Fibroblast of mammary gland (primary cell): ENCODE measurements around the gene PHF21B.

Source experiments
- DNase-seq: peaks from one replicate; pipeline ENCODE4 v3.0.0-alpha.2; 2010; ENCODE audit warnings: low read depth
- H3K4me3 ChIP-seq: 2 replicates; pipeline ENCODE4 v1.5.1; 2011; ENCODE audit warnings: low read depth, mild to moderate bottlenecking, low read length, moderate library complexity; ENCODE audit not compliant: control insufficient read depth
- CTCF ChIP-seq: conservative IDR thresholded peaks from 2 replicates; pipeline ENCODE4 v1.5.1; 2011; ENCODE audit warnings: low read depth, low read length, inconsistent platforms; ENCODE audit not compliant: control insufficient read depth, insufficient read depth

PHF21B gene

GRCh38 chr22:44994399-44995104 lies 15.3 kb downstream of the PHF21B start:
- TF ChIP-seq CTCF: no peak
- no peak overlapping the region for H3K4me3 ChIP-seq
- no peak for DNase-seq

GRCh38 chr22:44992166-44992565 lies 17.6 kb downstream of the PHF21B start:
- no peak overlapping the region for H3K4me3 ChIP-seq
- no peak for TF ChIP-seq CTCF
- DNase-seq: no peak

- no peak overlapping the region for H3K4me3 ChIP-seq
- no peak for TF ChIP-seq CTCF
- DNase-seq: no peak
Measured at GRCh38 chr22:44991218-44991617, 18.6 kb downstream of the PHF21B start.

GRCh38 chr22:44990810-44991209 lies 19.0 kb downstream of the PHF21B start:
- no peak for DNase-seq
- no peak for TF ChIP-seq CTCF

GRCh38 chr22:44990328-44990727 lies 19.5 kb downstream of the PHF21B start:
- DNase-seq: no peak
- TF ChIP-seq CTCF: no peak
- H3K4me3 ChIP-seq: no peak overlapping the region

More at GRCh38 chr22:44990810-44991209, 19.0 kb downstream of the PHF21B start:
- no peak overlapping the region for H3K4me3 ChIP-seq

GRCh38 chr22:44988671-44989070 lies 21.1 kb downstream of the PHF21B start:
- no peak for DNase-seq
- no peak overlapping the region for H3K4me3 ChIP-seq
- no peak for TF ChIP-seq CTCF

- no peak for DNase-seq
- TF ChIP-seq CTCF: no peak
- H3K4me3 ChIP-seq: no peak overlapping the region
Measured at GRCh38 chr22:44986926-44987325, 22.9 kb downstream of the PHF21B start.
